Osteoblast (primary cell): Measurements from ENCODE around the gene R3HDM2. TPM values are rescaled to one million over a fixed set of nuclear protein-coding genes. Genes with fewer than 3 reads are reported as not detected.

ENCODE experiments used
- DNase-seq: peaks from one replicate; pipeline ENCODE4 v3.0.0; 2011; ENCODE audit warnings: low spot score, mixed read lengths; ENCODE audit not compliant: insufficient read length; ENCODE audit errors: missing footprints
- H2AFZ ChIP-seq: 2 replicates; pipeline ENCODE4 v1.6.0; 2011; ENCODE audit warnings: mild to moderate bottlenecking, low read length
- H3K27ac ChIP-seq: 2 replicates; pipeline ENCODE4 v1.5.1; 2011; ENCODE audit warnings: mild to moderate bottlenecking, low read depth, low read length, moderate library complexity
- H3K27me3 ChIP-seq: 2 replicates; pipeline ENCODE4 v1.6.0; 2012; ENCODE audit warnings: mild to moderate bottlenecking, control low read depth, inconsistent platforms, low read length, moderate library complexity; ENCODE audit not compliant: insufficient read depth
- H3K36me3 ChIP-seq: 2 replicates; pipeline ENCODE4 v1.5.1; 2011; ENCODE audit warnings: mild to moderate bottlenecking, low read length, control low read depth, moderate library complexity; ENCODE audit not compliant: insufficient read depth
- H3K4me1 ChIP-seq: 2 replicates; pipeline ENCODE4 v1.5.1; 2011; ENCODE audit warnings: mild to moderate bottlenecking, low read length, control low read depth, moderate library complexity; ENCODE audit not compliant: insufficient read depth
- H3K4me2 ChIP-seq: 2 replicates; pipeline ENCODE4 v1.6.0; 2011; ENCODE audit warnings: mild to moderate bottlenecking, low read length; ENCODE audit not compliant: insufficient read depth
- H3K4me3 ChIP-seq: fragments of 200-600 bp; sonication (generic); 3 replicates; pipeline ENCODE4 v1.5.1; 2012; ENCODE audit warnings: mild to moderate bottlenecking, low read length, inconsistent platforms; ENCODE audit not compliant: insufficient read depth
- H3K79me2 ChIP-seq: 2 replicates; pipeline ENCODE4 v1.6.0; 2012; ENCODE audit warnings: mild to moderate bottlenecking, low read length, control low read depth, inconsistent platforms; ENCODE audit not compliant: insufficient read depth
- H3K9me3 ChIP-seq: 2 replicates; pipeline ENCODE4 v1.5.1; 2011; ENCODE audit warnings: low read depth, low read length, control low read depth
- H4K20me1 ChIP-seq: 2 replicates; pipeline ENCODE4 v1.6.0; 2012; ENCODE audit warnings: mild to moderate bottlenecking, low read length, control low read depth; ENCODE audit not compliant: insufficient read depth
- CTCF ChIP-seq: IDR thresholded peaks from 2 replicates; pipeline ENCODE4 v1.5.1; 2011; ENCODE audit warnings: mild to moderate bottlenecking, low read depth, low read length, moderate library complexity; ENCODE audit errors: extremely low read depth
- total RNA-seq: library from RNA; depleted of rRNA; stranded (reverse); fragments of >200 nt; gene quantifications from 2 replicates; pipeline ENCODE4 v1.2.3, GENCODE V29; 2012

The R3HDM2 gene
- total RNA-seq, 1 donor: 23.2 TPM

- peak overlapping the region; percentile 62 for H2AFZ ChIP-seq
- H3K4me1 ChIP-seq: peaks cover 35% of the 10 kb centered on the region
- peak overlapping the region; percentile 93 for H3K4me2 ChIP-seq
- peaks cover 40% of the 10 kb centered on the region for H3K27me3 ChIP-seq
- no peaks in the 10 kb centered on the region for H3K9me3 ChIP-seq
- H3K36me3 ChIP-seq: peaks cover 3% of the 10 kb centered on the region
- H3K79me2 ChIP-seq: no peaks in the 10 kb centered on the region
- peak overlapping the region; percentile 23 for H3K27ac ChIP-seq
- peak overlapping the region; percentile 79 for H3K4me3 ChIP-seq
- peaks cover 14% of the 10 kb centered on the region for H4K20me1 ChIP-seq
- no peak for TF ChIP-seq CTCF
- no peak for DNase-seq
Observed at GRCh38 chr12:57239587-57240065, 191.2 kb downstream of the R3HDM2 start.

GRCh38 chr12:57238854-57239554, 191.8 kb downstream of the R3HDM2 start:
- peaks cover 9% of the 10 kb centered on the region for H3K36me3 ChIP-seq
- H3K4me1 ChIP-seq: peaks cover 41% of the 10 kb centered on the region
- DNase-seq: peak; percentile 99
- H3K27me3 ChIP-seq: peaks cover 40% of the 10 kb centered on the region
- peak overlapping the region; percentile 23 for H3K27ac ChIP-seq
- peak overlapping the region; percentile 93 for H3K4me2 ChIP-seq
- peak; percentile 100 for TF ChIP-seq CTCF
- H4K20me1 ChIP-seq: peaks cover 15% of the 10 kb centered on the region
- peak overlapping the region; percentile 79 for H3K4me3 ChIP-seq
- no peaks in the 10 kb centered on the region for H3K9me3 ChIP-seq
- peak overlapping the region; percentile 35 for H2AFZ ChIP-seq
- H3K79me2 ChIP-seq: no peaks in the 10 kb centered on the region

GRCh38 chr12:57237932-57238853, 192.7 kb downstream of the R3HDM2 start:
- Histone ChIP-seq H3K4me2 (peak overlapping the region; percentile 93), H3K79me2 (peaks cover 4% of the 10 kb centered on the region), H3K36me3 (peaks cover 17% of the 10 kb centered on the region), H3K27me3 (peaks cover 39% of the 10 kb centered on the region), H3K4me3 (peak overlapping the region; percentile 79), H4K20me1 (peaks cover 19% of the 10 kb centered on the region), H3K9me3 (no peaks in the 10 kb centered on the region), H2AFZ (no peak overlapping the region), H3K27ac (no peak overlapping the region), H3K4me1 (peaks cover 44% of the 10 kb centered on the region)
- peak; percentile 85 for DNase-seq
- TF ChIP-seq CTCF: no peak

GRCh38 chr12:57237596-57237931, 193.3 kb downstream of the R3HDM2 start:
- Histone ChIP-seq H3K27ac (no peak overlapping the region), H4K20me1 (peaks cover 24% of the 10 kb centered on the region), H3K27me3 (peaks cover 33% of the 10 kb centered on the region), H2AFZ (no peak overlapping the region), H3K79me2 (peaks cover 8% of the 10 kb centered on the region), H3K9me3 (no peaks in the 10 kb centered on the region), H3K4me2 (no peak overlapping the region), H3K36me3 (peaks cover 23% of the 10 kb centered on the region), H3K4me3 (no peak overlapping the region), H3K4me1 (peaks cover 43% of the 10 kb centered on the region)
- no peak for DNase-seq
- TF ChIP-seq CTCF: no peak
